Fibroblast of lung (primary cell): ENCODE measurements around the gene TMEM131.

ENCODE experiments used
- EZH2 ChIP-seq: IDR thresholded peaks from 2 replicates; pipeline ENCODE4 v1.5.1; 2012; ENCODE audit warnings: low read length, control low read depth, mild to moderate bottlenecking; ENCODE audit errors: missing control alignments
- TF ChIP-seq, protein P1 (sequence below), 2 donors: IDR thresholded peaks in 1 of 2; conservative IDR thresholded peaks in 1 of 2; 1 replicate in 1 of 2; 2 replicates in 1 of 2; pipeline ENCODE4 v1.5.1; 2011 to 2012; ENCODE audit warnings: low read length in 2 of 2, control low read depth in 1 of 2, inconsistent platforms in 1 of 2, low read depth in 1 of 2, mild to moderate bottlenecking in 1 of 2

DNA sequence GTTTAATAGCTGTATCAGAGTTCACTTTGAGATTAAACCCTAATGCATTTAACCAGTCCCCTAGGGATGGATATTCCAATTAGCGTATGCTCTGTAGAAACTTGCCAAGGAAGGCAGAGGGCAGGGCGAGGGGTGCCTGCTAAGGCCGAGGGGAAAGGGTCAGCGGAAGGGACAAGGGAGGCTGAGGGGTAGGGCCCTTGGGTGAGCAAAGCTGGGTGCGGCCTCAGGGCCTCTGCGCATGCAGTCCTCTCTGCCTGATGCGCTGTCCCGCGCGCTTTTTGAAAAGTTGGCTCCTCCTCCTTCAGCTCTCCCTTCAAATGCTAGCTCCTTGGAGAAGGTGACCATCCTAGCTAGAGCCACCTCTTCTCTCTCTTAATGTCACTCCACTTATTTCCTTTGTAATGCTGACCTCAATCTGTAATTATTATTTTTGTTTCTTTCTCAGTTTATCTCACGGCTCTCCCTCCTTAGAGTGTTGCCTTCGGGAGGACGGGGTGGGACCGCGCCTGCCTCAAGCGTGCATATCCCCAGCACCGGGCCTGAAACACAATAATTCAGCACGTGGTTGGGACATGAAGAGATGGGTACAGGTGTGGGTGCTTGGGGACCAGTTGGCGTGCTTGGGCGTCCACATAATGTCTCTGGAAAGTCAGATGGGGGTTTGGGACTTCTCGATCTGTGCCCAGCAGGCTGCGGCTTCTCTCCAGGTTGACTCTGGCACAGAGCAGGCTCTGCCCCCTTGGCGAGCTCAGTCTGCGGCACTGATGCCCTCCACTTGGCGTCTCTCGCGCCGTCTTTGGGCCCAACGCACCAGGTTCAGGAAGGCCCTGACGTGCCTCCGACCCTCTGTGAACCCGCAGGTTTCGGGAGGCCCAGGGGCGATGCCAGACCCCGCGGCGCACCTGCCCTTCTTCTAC, 272.3 kb downstream of the TMEM131 start:
- no peak for TF ChIP-seq EZH2
- TF ChIP-seq, protein P1, sequence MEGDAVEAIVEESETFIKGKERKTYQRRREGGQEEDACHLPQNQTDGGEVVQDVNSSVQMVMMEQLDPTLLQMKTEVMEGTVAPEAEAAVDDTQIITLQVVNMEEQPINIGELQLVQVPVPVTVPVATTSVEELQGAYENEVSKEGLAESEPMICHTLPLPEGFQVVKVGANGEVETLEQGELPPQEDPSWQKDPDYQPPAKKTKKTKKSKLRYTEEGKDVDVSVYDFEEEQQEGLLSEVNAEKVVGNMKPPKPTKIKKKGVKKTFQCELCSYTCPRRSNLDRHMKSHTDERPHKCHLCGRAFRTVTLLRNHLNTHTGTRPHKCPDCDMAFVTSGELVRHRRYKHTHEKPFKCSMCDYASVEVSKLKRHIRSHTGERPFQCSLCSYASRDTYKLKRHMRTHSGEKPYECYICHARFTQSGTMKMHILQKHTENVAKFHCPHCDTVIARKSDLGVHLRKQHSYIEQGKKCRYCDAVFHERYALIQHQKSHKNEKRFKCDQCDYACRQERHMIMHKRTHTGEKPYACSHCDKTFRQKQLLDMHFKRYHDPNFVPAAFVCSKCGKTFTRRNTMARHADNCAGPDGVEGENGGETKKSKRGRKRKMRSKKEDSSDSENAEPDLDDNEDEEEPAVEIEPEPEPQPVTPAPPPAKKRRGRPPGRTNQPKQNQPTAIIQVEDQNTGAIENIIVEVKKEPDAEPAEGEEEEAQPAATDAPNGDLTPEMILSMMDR (conservative IDR thresholded peaks at IDR 0.05 in 1 of 2, IDR thresholded peaks at IDR 0.05 in 1 of 2; ENCODE audit: low read depth in 1 of 2, low read length in 2 of 2), result no peak
